Lung microvascular endothelial cell (primary cell): ENCODE results near the gene ZNF785. TPM values are rescaled to one million over a fixed set of nuclear protein-coding genes. Genes with fewer than 3 reads are reported as not detected.
"Not testable (repeated sequence)": the region's sequence is repeated elsewhere in the genome, so short reads cannot be mapped to it uniquely, and the experiment has no call there.

Source experiments
- DNase-seq, 2 donors: peaks; one replicate each; pipeline versions ENCODE4 v3.0.0 to v3.0.0-alpha.2; 2010; ENCODE audit warnings: low read depth in 2 of 2
- total RNA-seq: library from RNA; depleted of rRNA; stranded (reverse); fragments of >200 nt; gene quantifications from 2 replicates; pipeline ENCODE4 v1.2.1, GENCODE V29; 2014

Gene ZNF785
- total RNA-seq, 1 donor from 2014 or later = 9.9 TPM

DNA sequence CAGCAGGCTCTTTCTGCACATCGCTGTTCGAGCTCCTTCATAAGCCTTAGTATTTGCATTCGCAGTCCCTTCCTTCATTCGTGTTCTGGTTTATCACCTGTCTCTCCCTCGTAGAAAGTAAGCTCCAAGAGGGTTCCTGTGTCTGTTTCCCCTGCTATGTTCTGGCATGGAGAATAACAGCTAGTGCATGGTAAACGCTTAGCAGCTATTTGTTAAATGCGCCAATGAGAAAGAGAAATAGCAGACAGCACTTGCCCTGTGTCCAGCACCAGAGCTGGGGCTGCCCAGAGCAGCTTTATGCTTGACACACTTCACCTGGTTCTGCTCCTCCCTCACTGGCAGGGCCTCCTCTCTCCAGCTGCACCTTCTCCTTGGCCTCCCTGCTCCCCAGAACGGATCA, 19.5 kb downstream of the ZNF785 start:
- no peak for DNase-seq

DNA sequence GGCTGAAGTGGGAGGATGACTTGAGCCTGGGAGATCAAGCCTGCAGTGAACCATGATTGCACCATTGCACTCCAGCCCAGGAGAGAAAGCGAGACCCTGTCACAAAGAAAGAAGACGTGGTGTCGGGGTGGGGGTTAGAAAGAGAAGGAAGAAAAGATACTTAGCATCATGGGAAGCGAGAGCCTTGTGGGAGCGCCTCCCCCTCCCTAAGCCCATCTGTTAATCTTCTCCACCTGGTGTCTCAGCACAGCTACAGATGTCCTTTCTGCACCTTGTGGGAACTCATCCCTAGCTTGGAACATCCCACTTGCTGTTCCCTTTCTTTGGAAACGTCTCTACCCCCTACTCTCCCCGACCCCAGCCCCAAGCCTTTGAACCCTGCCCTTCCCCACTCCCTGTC, 20.0 kb downstream of the ZNF785 start:
- no peak for DNase-seq

DNA sequence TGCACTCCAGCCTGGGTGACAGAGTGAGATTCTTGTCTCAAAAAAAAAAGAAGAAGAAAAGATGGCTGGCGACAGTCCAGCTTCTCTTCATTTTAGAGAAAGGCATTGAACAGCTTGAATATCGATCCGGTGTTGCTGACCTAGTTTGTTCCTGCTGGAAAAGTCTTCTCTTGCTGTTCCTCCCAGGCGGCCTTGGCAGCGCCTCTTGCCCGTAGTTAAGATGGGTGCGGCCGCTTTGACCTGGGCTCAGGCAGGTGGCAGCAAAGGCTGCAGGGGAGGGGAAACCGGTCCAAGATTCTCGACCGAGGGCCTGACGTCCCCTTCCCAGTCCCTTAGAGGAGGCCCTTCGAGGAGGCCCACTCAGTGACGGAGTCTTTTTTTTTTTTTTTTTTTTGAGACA, 23.5 kb downstream of the ZNF785 start:
- no peak for DNase-seq

DNA sequence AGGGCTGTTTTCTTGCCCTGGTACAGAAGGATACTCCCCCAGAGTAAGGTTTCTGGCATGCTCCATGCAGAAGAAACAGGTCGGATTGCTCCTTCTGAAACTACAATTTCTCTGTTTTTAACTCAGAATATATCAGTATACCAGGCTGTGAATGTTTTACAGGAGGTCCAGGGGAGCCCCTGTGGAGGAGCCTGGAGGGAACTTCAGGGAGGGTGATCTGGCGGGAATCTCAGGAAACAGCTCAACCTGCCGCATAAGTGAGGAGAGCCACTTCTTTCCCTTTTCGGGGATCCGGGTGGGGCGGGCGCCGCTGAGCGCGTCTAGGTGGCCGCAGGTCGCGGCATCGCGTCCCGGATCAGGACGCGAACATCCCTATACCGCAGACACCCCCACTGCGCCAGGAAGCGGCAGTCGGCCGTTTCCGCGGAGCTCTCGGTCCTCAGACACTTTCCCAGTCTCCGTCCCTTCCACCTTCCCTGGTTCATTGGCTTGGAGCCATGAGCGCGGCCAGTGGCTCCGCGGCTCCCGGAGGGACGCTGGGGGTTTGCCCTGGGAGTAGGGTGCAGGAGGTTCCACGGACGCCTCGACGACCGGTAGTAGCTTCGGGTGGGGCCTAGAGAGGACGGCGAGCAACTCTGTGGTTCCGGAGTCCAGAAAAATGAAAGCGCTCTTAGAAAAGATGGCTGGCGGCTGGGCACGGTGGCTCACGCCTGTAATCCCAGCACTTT, 24.2 kb downstream of the ZNF785 start:
- DNase-seq = peak; percentile 35 to 54

GRCh38 chr16:30559690-30560089, 25.8 kb downstream of the ZNF785 start:
- no peak for DNase-seq

DNA sequence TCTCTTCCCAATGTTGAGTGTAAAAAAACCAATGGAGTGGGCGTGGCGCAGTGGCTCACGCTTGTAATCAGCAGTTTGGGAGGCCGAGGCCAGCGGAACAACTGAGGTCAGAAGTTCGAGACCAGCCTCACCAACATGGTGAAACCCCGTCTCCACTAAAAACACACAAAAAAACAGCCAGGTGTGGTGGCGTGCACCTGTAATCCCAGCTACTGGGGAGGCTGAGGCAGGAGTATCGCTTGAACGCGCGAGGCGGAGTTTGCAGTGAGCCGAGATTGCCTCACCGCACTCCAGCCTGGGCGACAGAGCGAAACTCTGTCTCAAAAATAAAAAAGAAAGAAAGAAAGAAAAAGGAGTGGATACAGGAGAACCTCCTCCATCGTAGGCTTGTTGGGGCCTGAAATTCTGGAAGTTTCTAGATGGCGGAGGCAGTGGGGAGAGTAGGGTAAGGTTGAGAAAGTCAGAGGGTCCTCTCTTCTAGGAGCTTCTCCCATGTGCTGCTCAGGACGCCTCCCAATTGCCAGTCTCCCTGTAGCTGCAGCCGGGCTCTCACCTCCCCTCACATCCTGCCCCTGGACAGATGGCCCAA, 26.6 kb downstream of the ZNF785 start:
- DNase-seq = no peak

DNA sequence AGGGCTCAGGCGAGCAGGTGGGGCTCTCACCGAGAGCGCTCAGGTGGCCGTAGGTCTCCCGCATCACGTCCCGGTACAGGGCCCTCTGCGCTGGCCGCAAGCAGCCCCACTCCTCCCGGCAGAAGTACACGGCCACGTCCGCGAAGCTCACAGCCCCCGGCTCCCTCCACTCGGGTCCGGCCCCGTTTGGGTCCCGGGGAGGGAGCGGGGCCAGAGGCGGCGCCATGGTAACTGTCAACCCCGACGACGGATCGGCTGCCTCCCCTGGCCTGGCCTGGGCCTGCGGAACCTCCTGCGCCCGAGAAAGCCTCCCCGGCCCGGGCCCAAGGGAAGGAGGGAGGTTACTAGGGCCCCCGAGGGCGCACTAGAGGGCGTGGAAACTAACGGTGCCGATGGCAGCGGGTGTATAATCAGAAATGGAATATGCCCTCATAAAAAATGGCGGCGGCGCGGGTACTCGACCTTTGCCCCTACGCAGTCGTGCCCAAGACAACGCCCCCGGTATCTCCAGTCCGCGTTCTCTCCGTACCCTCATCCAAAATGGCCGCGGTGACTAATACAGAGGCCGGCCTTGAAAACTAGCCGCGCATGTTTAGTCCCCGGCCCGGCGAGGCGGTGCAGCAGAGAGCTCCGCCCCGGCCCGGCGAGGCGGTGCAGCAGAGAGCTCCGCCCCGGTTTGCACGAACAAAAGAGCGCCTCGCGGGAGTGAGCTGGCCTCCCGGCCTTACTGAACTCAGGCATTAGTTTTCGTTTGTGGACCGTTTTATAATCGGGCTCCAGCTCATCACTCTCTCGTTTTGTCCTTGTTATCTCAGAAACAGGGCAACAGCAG, 27.3 kb downstream of the ZNF785 start, which contains the start of gene ZNF764:
TSS of gene ZNF764 (minus strand) at position 418 of the 832 bp plus-strand sequence. CDS start at position 226, 192 bp downstream.
- peak; percentile 98 for DNase-seq

DNA sequence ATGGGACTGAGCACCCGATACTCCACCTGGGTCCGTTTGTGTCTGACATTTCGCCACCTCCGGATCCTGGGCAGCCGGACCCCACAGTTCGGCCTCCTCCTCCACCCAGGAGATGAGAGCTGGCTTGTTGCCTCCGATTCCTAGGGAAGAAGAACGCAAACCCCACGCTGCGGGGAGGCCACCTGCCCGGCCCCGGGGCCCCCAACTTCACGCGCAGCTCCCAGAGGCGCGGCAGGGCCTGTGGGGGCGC, 27.9 kb downstream of the ZNF785 start:
- no peak for DNase-seq

GRCh38 chr16:30556125-30556473, 29.4 kb downstream of the ZNF785 start:
- no peak for DNase-seq

- no peak for DNase-seq
These were observed 30.0 kb downstream of the ZNF785 start for GRCh38 chr16:30555315-30556124.

DNA sequence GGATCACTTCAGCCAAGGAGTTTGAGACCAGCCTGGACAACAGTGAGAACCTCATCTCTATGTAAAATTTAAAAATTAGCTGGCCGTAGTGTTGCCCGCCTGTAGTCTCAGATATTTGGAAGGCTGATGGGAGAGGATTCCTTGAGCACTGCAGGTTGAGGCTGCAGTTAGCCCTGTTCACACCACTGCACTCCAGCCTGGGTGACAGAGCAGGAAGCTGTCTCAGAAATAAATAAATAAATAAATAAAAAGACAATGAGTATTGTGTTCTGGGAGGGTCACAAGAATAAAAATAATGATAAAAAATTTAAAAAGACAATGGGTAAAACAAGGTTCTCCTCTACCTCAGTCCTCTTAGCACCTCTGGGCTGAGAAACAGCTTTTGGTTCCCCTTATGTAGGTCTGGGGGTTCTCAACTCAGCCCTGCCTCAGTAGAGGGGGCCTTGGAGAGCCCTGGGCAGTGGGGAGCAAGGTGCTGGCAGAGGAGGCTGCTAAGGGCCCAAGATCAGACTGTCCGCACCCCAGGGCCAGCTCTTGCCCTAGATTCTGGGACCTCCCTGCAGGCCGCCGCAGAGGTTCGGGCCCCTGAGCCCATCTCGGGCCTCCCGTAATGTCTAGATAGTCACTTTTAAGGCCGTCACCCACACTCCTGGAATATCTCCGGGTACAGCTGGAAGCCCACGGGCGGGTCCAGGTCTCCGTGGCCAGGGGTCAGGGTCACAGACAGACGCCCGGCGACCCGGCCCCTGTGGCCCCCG, 30.8 kb downstream of the ZNF785 start:
- DNase-seq = peak in 1 of 2 donors; percentile 20

DNA sequence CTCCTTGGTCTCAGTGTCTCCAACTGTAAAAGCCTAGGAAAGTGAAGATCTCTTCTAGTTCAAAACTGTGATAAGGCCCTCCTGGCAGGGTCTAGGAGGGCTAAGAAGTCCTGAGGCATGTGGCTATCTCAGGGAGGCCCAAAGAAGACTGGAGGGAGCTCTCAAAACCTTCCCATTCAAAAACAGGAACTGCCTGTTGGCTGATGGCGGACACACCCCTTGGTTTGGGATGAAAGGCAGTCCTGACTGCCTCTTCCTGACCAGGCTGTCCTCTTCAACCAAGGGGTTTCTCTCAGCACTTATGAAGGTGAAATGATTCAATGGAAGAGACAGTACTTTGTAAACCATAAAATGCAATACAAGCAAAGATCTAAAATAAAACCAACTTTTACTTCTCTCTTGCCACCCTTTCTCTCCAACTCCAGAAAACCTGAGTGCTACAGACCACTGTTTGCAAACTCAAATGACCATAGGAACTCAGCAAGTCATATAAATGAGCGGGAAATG, 32.1 kb downstream of the ZNF785 start:
- DNase-seq = no peak

DNA sequence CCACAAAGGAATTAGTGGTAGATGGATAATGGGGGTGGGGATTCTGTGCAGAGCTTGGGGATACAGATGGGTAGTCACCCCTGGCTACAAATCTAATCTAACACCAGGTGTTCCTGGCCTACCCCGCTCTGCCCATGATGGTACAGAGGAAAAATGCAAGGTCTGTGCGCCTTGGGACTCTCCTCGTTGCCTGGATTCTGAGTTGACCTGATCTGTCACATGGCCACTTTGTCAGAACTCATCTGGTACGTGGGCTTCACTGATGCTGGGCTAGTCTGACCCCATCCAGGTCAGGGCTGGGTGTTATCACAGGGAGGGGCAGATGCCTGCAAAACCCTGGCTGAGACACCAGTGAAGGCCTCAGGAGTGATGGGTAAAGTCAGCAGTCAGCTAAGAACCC, 32.5 kb downstream of the ZNF785 start:
- no peak for DNase-seq

DNA sequence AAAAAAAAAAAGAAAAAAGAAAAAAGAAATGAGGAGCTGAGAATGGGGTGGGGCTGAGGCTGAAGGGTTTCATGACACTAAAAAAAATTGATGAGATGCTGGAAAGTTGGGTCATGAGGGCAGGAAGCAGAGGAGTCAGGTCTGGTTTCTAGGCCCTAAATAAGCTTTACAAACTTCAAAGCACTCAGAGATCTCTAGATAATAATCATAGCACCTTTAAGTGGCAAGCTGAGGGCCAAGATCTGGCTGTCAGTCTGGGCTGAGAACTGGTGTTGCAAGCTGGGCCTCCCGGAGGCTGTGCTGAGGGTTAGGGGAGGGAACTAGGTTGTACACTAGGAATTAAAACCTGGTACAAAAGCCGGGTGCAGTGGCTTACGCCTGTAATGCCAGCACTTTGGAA, 33.7 kb downstream of the ZNF785 start:
- no peak for DNase-seq

DNA sequence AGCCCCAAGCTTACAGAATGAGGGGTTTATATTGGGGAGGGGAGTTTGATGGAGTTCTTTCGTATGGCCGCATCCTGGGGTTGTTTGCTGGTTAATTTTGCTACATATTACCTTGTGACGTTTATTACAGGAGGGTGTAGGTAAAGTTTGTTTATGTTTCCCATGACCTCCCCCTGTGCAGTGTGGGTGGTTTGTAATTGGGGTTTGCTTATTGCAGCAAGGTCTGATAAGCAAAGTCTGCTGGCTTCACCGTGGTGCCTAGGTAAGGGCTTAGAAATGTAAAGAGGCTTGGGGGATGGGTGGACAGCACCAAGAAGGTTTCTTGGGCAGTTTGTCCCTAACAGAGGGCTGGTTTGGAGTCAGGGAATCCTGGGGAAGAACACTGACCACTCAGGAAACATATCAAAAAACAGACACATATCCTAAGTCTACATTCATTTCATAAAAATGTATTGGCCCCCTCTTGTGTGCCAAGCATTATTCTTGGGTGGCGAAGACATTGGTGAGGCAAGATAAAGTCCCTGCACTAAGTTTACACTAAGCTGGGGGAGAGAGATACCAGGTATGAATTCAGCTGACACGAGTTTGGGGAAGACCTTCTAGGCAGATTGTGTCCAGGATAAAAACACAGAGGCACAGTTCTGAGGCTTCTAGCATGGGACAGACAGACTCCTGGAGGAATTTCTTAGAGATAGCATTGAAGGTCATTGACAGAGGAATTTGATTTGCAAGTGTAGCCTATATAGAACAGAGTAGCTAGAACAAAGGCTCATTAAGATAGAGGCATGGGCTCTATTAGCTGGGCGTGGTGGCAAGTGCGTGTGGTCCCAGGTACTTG, 36.9 kb downstream of the ZNF785 start:
- no peak for DNase-seq

DNA sequence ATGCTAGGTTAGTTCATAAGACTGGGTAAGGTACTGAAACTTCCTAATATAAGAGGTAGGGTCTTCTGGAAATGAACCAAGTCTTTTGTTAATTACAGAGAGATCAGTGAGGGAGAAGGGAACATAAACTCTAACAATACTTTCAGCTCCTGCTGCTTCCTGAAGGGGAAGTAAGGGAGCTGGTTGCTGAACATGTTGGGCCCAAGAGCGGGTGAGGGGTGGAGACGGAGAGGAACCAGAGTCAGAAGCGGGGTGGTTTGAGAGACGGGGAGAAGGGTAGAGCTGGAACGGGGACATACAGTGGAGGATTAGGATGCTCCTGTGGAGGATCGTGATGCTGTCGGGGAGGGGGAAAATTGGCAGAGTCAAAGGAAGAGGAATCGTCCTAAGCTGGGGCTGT, 39.4 kb downstream of the ZNF785 start:
- DNase-seq = no peak

GRCh38 chr16:30543067-30543466, 42.4 kb downstream of the ZNF785 start:
- no peak for DNase-seq

DNA sequence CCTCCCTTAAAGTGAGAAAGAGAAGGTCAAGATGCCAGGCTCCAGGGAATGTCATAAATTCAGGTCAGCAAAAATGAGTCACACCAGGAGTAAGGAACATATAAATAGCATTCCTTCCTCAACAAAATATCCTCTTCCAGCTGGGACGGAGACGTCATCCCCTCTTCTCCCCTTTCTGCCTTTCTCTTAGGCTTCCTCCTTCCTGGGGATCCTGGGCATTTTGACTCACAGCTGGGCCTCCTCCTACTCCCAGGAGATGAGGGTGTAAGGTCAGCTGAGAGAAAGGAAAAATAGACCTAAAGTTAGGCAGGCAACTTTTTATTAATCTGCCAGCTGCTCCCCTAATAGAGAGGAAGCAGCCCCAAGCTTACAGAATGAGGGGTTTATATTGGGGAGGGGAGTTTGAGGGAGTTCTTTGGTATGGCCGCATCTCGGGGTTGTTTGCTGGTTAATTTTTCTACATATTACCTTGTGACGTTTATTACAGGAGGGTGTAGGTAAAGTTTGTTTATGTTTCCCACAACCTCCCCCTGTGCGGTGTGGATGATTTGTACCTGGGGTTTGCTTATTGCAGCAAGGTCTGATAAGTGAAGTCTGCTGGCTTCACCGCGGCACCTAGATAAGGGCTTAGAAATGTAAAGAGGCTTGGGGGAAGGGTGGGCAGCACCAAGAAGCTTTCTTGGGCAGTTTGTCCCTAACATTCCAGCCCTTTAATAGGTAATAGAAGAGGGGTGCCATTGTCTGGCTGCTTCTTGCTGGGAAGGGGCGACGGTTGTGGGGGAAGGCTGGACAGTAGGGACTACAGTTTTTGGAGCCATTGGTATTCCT, 43.8 kb downstream of the ZNF785 start:
- peak in 1 of 2 donors; percentile 59 for DNase-seq

- not testable (repeated sequence) for DNase-seq
These were observed 44.5 kb downstream of the ZNF785 start for GRCh38 chr16:30540916-30541464.
